DOHH2 (cell line): Measurements from ENCODE around the gene MRPL49.

Experiments
- CTCF ChIP-seq: fragments of 200-600 bp; sonication (generic); IDR thresholded peaks from one replicate; pipeline ENCODE4 v1.5.1; 2014; ENCODE audit warnings: antibody characterized with exemption, mild to moderate bottlenecking, low read depth, low read length; ENCODE audit not compliant: poor library complexity, severe bottlenecking
- EZH2phosphoT487 ChIP-seq: fragments of 200-600 bp; sonication (generic); IDR thresholded peaks from 2 replicates; pipeline ENCODE4 v1.6.1; 2017; ENCODE audit warnings: borderline replicate concordance, mild to moderate bottlenecking, antibody characterized with exemption, low read length, moderate library complexity, mixed read lengths

- no peak for TF ChIP-seq CTCF
- no peak for TF ChIP-seq EZH2phosphoT487
These were observed 13.5 kb upstream of the MRPL49 start for GRCh38 chr11:65108469-65109123.
